CD8-positive, alpha-beta memory T cell (primary cell): ENCODE data around the gene RPL10. TPM values are rescaled to one million over a fixed set of nuclear protein-coding genes. Genes with fewer than 3 reads are reported as not detected.
A peak's percentile ranks its signal among the peaks of the same experiment; 100 is the strongest.

ENCODE experiments used
- CTCF ChIA-PET: fragments of 350-600 bp; sonication (Branson Sonifier 250); formaldehyde crosslinking; loops from one replicate; lab custom pipeline; 2021; ENCODE audit warnings: antibody characterized with exemption; lab: Charles Lee
- POLR2A ChIA-PET: fragments of 350-600 bp; sonication (Branson Sonifier 250); formaldehyde crosslinking; loops from one replicate; lab custom pipeline; 2021; ENCODE audit warnings: antibody characterized with exemption; lab: Charles Lee
- DNase-seq, 5 donors: peaks; one replicate each; pipeline versions ENCODE4 v3.0.0 to v3.0.0-alpha.2; 2020 to 2022; ENCODE audit warnings: mixed read lengths in 1 of 5
- H3K27ac ChIP-seq: one replicate; pipeline ENCODE4 v1.7.0; 2013; ENCODE audit warnings: low read depth, mild to moderate bottlenecking, low read length, moderate library complexity
- H3K27me3 ChIP-seq: 2 replicates; pipeline ENCODE4 v1.7.0; 2013; ENCODE audit warnings: low read length, mild to moderate bottlenecking; ENCODE audit not compliant: insufficient read depth, poor library complexity, severe bottlenecking
- H3K36me3 ChIP-seq: 2 replicates; pipeline ENCODE4 v1.7.0; 2013; ENCODE audit warnings: mild to moderate bottlenecking, low read length, moderate library complexity; ENCODE audit not compliant: insufficient read depth
- H3K4me1 ChIP-seq: 2 replicates; pipeline ENCODE4 v1.7.0; 2013; ENCODE audit warnings: mild to moderate bottlenecking, low read length, moderate library complexity; ENCODE audit not compliant: insufficient read depth
- H3K4me3 ChIP-seq: 2 replicates; pipeline ENCODE4 v1.7.0; 2013; ENCODE audit warnings: mild to moderate bottlenecking, low read length
- H3K9me3 ChIP-seq: 2 replicates; pipeline ENCODE4 v1.7.0; 2013; ENCODE audit warnings: mild to moderate bottlenecking, low read length
- H3K27ac Mint-ChIP-seq, 8 donors: one replicate each; pipeline ENCODE4 v1.8.0; 2020 to 2021; ENCODE audit warnings: mixed read lengths in 8 of 8, mild to moderate bottlenecking in 6 of 8, inconsistent platforms in 3 of 8, moderate library complexity in 3 of 8
- H3K27me3 Mint-ChIP-seq, 2 donors: one replicate each; pipeline ENCODE4 v1.8.0; 2020 to 2021; ENCODE audit warnings: mixed read lengths in 2 of 2, mild to moderate bottlenecking in 1 of 2, moderate library complexity in 1 of 2
- H3K36me3 Mint-ChIP-seq, 3 donors: one replicate each; pipeline ENCODE4 v1.8.0; 2020 to 2021; ENCODE audit warnings: mixed read lengths in 3 of 3, inconsistent platforms in 1 of 3, mild to moderate bottlenecking in 1 of 3
- H3K4me1 Mint-ChIP-seq, 3 donors: one replicate each; pipeline ENCODE4 v1.8.0; 2020 to 2021; ENCODE audit warnings: mixed read lengths in 3 of 3, inconsistent platforms in 1 of 3, mild to moderate bottlenecking in 1 of 3
- H3K4me3 Mint-ChIP-seq, 7 donors: one replicate each; pipeline ENCODE4 v1.8.0; 2020 to 2021; ENCODE audit warnings: mixed read lengths in 7 of 7, mild to moderate bottlenecking in 6 of 7, moderate library complexity in 4 of 7, inconsistent platforms in 2 of 7
- H3K9me3 Mint-ChIP-seq, 5 donors: one replicate each; pipeline ENCODE4 v1.8.0; 2020 to 2022; ENCODE audit warnings: mixed read lengths in 5 of 5, mild to moderate bottlenecking in 3 of 5, moderate library complexity in 2 of 5, inconsistent platforms in 1 of 5
- polyA plus RNA-seq: library from polyadenylated mRNA; unstranded; fragments of 300-500 nt; fragmentation: Illumina TruSeq; gene quantifications from one replicate; pipeline ENCODE4 v1.2.3, GENCODE V29; 2021
- total RNA-seq, 2 experiments: library from RNA; stranded (reverse); gene quantifications; one replicate each; pipeline ENCODE4 v1.2.3, GENCODE V29; 2021

Gene RPL10
- total and polyA plus RNA-seq, 3 experiments from 2014 or later: 3,198 to 4,855 (median 3,218) TPM

DNA sequence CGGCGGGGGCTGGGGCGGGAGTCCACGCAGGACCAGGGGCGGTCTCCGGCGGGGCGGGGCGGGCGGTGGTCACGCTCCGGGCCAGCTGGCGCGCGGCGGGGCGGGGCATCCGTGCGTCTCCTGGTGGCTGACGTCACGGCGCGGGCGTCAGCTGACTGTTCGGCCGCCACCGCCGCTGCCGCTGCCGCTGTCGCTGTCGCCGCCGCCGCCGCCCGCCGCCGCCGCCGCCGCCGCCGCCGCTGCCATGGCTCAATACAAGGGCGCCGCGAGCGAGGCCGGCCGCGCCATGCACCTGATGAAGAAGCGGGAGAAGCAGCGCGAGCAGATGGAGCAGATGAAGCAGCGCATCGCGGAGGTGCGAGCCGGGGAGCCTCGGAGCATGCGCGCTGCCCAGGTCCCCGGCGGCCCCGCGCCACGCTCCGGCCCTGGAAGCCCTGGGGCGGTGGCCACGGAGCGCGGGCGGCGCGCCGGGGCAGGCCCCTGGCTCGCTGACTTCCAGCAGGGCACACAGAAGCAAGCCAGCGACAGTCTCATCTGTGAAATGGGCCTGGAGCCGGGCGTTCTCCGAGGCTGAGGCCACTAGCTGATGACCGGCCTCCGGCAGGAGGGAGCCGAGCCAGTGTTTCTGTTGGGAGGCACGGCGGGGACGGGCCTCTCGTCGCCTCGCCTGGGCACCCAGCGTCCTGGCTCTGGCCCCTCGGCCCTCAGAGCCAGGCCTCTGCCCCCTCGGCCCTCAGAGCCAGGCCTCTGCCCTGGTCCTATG is 46.0 kb downstream of the RPL10 start, which contains the start of gene FAM50A:
FAM50A (plus strand) TSS at position 150 of the 763 bp plus-strand sequence; CDS start at position 245, 95 bp downstream.
- no peaks in the 10 kb centered on the region for H3K9me3 Mint-ChIP-seq
- Histone ChIP-seq H3K36me3 (no peaks in the 10 kb centered on the region), H3K27ac (peak within 1 kb of the TSS; percentile 67), H3K4me1 (peaks cover 21% of the 10 kb centered on the region), H3K27me3 (no peaks in the 10 kb centered on the region), H3K9me3 (no peaks in the 10 kb centered on the region), H3K4me3 (peak within 1 kb of the TSS; percentile 37)
- peak; percentile 64 to 81 (median 69) for DNase-seq
- H3K36me3 Mint-ChIP-seq: peaks cover 0 to 43% (median 0%) of the 10 kb centered on the region in 3 donors
- POLR2A ChIA-PET: interaction anchor here (1.1 to 1.2 kb wide), 2 partner anchors 13 to 15 kb away, joined by 4 read pairs; no protein-coding TSS in a partner anchor
- peaks cover 0 to 2% of the 10 kb centered on the region in 2 donors for H3K27me3 Mint-ChIP-seq
- CTCF ChIA-PET: no interaction called here
- peak within 1 kb of the TSS; percentile 70 to 86 (median 76) for H3K4me3 Mint-ChIP-seq
- H3K4me1 Mint-ChIP-seq: peaks cover 8 to 37% (median 14%) of the 10 kb centered on the region in 3 donors
- peak within 1 kb of the TSS; percentile 66 to 94 (median 86) for H3K27ac Mint-ChIP-seq

DNA sequence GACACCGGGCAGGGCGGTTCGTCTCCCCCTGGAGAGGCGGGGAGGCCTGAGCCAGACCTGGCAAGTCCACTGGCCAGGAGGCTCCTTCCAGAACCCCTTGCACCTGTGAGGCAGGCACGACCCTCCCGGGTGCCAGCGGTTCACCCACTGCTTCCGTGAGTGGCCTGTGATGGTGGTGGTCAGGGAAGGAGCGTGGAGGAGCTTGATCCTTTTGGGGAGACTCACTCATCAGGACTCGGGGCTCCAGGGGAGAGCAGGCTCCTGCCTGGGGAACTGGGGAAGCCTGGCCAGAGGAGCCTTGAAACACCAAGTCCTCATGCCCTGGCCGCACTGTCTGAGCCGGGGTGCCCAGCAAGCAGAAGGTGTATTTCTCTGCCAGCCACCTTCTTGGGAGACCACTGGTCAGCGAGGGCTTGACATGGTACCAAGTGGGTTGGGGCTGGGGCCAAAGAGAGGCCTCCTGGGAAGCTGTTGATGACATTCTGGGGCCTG is 46.6 kb downstream of the RPL10 start:
- no peaks in the 10 kb centered on the region for H3K9me3 ChIP-seq
- no peak for DNase-seq
- Mint-ChIP-seq H3K4me1 (peaks cover 8 to 37% (median 14%) of the 10 kb centered on the region in 3 donors), H3K27me3 (peaks cover 0 to 2% of the 10 kb centered on the region in 2 donors), H3K4me3 (peak overlapping the region in 5 of 7 donors; percentile 12 to 69 (median 47)), H3K9me3 (no peaks in the 10 kb centered on the region), H3K27ac (peak overlapping the region in 4 of 8 donors; percentile 21 to 66 (median 38)), H3K36me3 (peaks cover 0 to 45% (median 0%) of the 10 kb centered on the region in 3 donors)
- peak overlapping the region; percentile 37 for H3K4me3 ChIP-seq
- ChIA-PET CTCF (interaction anchor here (1.5 kb wide), 1 partner anchor 17 kb away, joined by 4 read pairs; no protein-coding TSS in a partner anchor), POLR2A (no interaction called here)
- H3K27me3 ChIP-seq: no peaks in the 10 kb centered on the region
- peaks cover 21% of the 10 kb centered on the region for H3K4me1 ChIP-seq
- no peaks in the 10 kb centered on the region for H3K36me3 ChIP-seq
- H3K27ac ChIP-seq: peak overlapping the region; percentile 67

DNA sequence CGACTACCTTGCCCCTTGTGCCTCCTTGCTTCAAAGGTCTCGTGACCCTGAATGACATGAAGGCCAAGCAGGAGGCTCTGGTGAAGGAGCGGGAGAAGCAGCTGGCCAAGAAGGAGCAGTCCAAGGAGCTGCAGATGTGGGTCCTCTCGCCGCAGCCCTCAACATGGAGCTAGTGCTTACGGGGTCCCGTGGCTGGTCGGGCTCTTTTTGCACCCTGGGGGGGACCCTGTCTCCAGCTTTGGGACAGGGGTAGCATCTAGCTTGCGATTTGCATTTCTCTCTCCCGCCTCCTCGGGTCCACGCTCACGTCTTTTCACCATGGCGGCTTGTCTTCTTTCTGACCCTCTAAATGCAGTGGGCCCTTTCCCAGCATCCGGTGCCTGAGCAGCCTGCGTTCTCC is 47.6 kb downstream of the RPL10 start:
- peaks cover 0 to 2% of the 10 kb centered on the region in 2 donors for H3K27me3 Mint-ChIP-seq
- H3K27ac Mint-ChIP-seq: peak overlapping the region in 2 of 8 donors; percentile 70 to 80
- Histone ChIP-seq H3K4me1 (peaks cover 21% of the 10 kb centered on the region), H3K4me3 (no peak overlapping the region), H3K9me3 (no peaks in the 10 kb centered on the region), H3K27me3 (no peaks in the 10 kb centered on the region), H3K27ac (no peak overlapping the region), H3K36me3 (no peaks in the 10 kb centered on the region)
- CTCF ChIA-PET: interaction anchor here (1.1 to 1.5 kb wide), 2 partner anchors 18 to 48 kb away, joined by 3 to 4 read pairs; partner anchors contain the start of gene RPL10
- H3K9me3 Mint-ChIP-seq: no peaks in the 10 kb centered on the region
- no peak for DNase-seq
- peak overlapping the region in 2 of 7 donors; percentile 17 to 65 for H3K4me3 Mint-ChIP-seq
- H3K36me3 Mint-ChIP-seq: peaks cover 0 to 43% (median 0%) of the 10 kb centered on the region in 3 donors
- peaks cover 8 to 31% (median 11%) of the 10 kb centered on the region in 3 donors for H3K4me1 Mint-ChIP-seq
- POLR2A ChIA-PET: no interaction called here

DNA sequence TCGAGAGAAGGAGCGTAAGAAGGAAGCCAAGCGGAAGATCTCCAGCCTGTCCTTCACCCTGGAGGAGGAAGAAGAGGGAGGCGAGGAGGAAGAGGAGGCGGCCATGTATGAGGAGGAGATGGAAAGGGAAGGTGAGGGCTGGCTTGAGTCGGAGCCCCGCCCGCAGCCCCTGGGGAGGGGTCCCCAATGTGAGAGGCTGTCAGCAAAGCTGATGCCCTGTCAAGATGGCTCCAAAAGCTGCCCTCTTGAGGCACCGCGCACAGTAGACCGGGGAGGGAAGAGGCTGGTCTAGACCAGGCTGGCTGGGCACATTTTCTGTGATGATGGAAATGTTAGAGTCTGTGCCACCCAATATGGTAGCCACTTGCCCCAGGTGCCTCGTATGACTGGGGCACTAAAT is 48.3 kb downstream of the RPL10 start:
- ChIA-PET CTCF (interaction anchor here (1.1 kb wide), 1 partner anchor 48 kb away, joined by 3 read pairs; the partner anchor contains the start of gene RPL10), POLR2A (no interaction called here)
- Histone ChIP-seq H3K4me1 (peaks cover 20% of the 10 kb centered on the region), H3K36me3 (no peaks in the 10 kb centered on the region), H3K9me3 (no peaks in the 10 kb centered on the region), H3K27ac (no peak overlapping the region), H3K27me3 (no peaks in the 10 kb centered on the region), H3K4me3 (no peak overlapping the region)
- Mint-ChIP-seq H3K36me3 (peaks cover 0 to 41% (median 0%) of the 10 kb centered on the region in 3 donors), H3K27ac (peak overlapping the region in 4 of 8 donors; percentile 34 to 80 (median 58)), H3K9me3 (no peaks in the 10 kb centered on the region), H3K4me1 (peaks cover 6 to 27% (median 11%) of the 10 kb centered on the region in 3 donors), H3K4me3 (peak overlapping the region in 1 of 7 donors; percentile 65), H3K27me3 (peaks cover 0 to 2% of the 10 kb centered on the region in 2 donors)
- no peak for DNase-seq

DNA sequence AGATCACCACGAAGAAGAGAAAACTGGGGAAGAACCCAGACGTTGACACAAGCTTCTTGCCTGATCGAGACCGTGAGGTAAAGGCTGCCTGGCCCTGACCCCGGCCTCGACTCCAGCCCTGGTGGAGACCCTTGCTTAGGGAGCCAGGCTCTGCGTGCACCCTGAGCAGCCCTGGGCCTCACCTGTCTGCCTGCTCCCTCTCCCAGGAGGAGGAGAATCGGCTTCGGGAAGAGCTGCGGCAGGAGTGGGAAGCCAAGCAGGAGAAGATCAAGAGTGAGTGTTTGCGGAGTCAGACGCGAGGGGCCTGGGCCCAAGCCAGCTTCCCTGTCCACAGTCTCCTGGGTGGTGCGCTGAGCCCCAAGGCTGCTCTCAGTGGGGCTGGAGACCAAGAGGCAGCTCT is 50.3 kb downstream of the RPL10 start:
- Histone ChIP-seq H3K4me1 (peaks cover 12% of the 10 kb centered on the region), H3K9me3 (no peaks in the 10 kb centered on the region), H3K27ac (no peak overlapping the region), H3K4me3 (no peak overlapping the region), H3K36me3 (no peaks in the 10 kb centered on the region), H3K27me3 (no peaks in the 10 kb centered on the region)
- Mint-ChIP-seq H3K9me3 (no peaks in the 10 kb centered on the region), H3K27me3 (peaks cover 0 to 4% of the 10 kb centered on the region in 2 donors), H3K4me3 (no peak overlapping the region), H3K27ac (no peak overlapping the region), H3K4me1 (peaks cover 0 to 14% (median 5%) of the 10 kb centered on the region in 3 donors), H3K36me3 (peaks cover 0 to 39% (median 0%) of the 10 kb centered on the region in 3 donors)
- no peak for DNase-seq
- POLR2A ChIA-PET: no interaction called here
- CTCF ChIA-PET: no interaction called here

DNA sequence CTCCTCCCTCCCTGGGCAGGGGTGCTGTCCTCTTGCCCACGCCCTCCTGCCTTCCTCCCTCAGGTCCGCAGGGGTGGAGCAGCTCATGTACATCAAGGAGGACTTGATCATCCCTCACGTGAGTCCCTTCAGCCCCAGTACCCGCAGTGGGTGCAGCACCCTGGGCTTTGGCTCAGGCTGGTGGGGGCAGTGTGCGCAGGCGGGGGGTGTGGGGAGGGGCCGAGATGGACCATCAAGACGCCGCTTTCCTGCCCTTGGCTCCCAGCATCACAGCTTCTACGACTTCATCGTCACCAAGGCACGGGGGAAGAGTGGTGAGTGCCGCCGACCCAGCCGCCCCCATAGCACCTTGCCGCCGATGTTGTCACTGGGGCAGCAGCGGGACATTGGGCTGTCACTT is 51.4 kb downstream of the RPL10 start:
- H3K4me3 Mint-ChIP-seq: no peak overlapping the region
- H3K36me3 Mint-ChIP-seq: peaks cover 0 to 39% (median 0%) of the 10 kb centered on the region in 3 donors
- H3K36me3 ChIP-seq: no peaks in the 10 kb centered on the region
- no peaks in the 10 kb centered on the region for H3K9me3 ChIP-seq
- no peak overlapping the region for H3K4me3 ChIP-seq
- ChIA-PET POLR2A (no interaction called here), CTCF (no interaction called here)
- peaks cover 0 to 6% of the 10 kb centered on the region in 2 donors for H3K27me3 Mint-ChIP-seq
- H3K27ac ChIP-seq: no peak overlapping the region
- no peaks in the 10 kb centered on the region for H3K27me3 ChIP-seq
- no peak for DNase-seq
- no peaks in the 10 kb centered on the region for H3K9me3 Mint-ChIP-seq
- H3K4me1 Mint-ChIP-seq: peaks cover 0 to 12% (median 5%) of the 10 kb centered on the region in 3 donors
- no peak overlapping the region for H3K27ac Mint-ChIP-seq
- peaks cover 8% of the 10 kb centered on the region for H3K4me1 ChIP-seq

DNA sequence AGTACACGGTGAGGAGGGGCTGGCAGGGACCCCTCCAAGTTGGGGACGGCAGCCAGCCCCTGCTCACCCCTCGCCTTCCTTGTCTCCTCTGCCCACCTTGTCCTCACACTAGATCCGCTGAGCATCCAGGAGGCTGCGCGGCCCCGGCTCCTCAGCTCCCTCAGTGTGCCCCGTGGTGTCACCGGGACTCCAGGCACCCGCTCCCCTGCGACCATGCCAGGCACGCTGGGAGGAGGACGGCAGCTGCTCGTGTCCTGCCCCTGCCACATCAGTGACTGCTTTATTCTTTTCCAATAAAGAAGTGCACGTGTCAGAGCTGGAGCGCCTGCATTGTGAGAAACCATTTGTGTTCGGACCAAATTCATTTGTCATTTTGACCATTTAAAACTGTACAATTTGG is 52.1 kb downstream of the RPL10 start:
- ChIA-PET POLR2A (no interaction called here), CTCF (no interaction called here)
- Histone ChIP-seq H3K4me3 (no peak overlapping the region), H3K36me3 (no peaks in the 10 kb centered on the region), H3K27me3 (no peaks in the 10 kb centered on the region), H3K4me1 (peaks cover under 1% of the 10 kb centered on the region), H3K9me3 (no peaks in the 10 kb centered on the region), H3K27ac (no peak overlapping the region)
- peaks cover 0 to 39% (median 0%) of the 10 kb centered on the region in 3 donors for H3K36me3 Mint-ChIP-seq
- DNase-seq: no peak
- peaks cover 0 to 6% of the 10 kb centered on the region in 2 donors for H3K27me3 Mint-ChIP-seq
- no peaks in the 10 kb centered on the region for H3K9me3 Mint-ChIP-seq
- no peak overlapping the region for H3K27ac Mint-ChIP-seq
- H3K4me1 Mint-ChIP-seq: peaks cover 0 to 8% (median 4%) of the 10 kb centered on the region in 3 donors
- no peak overlapping the region for H3K4me3 Mint-ChIP-seq
